Measurements from ENCODE around the gene HLA-DQB2. TPM values are rescaled to one million over a fixed set of nuclear protein-coding genes. Genes with fewer than 3 reads are reported as not detected.

Gene HLA-DQB2
- polyA plus RNA-seq, 1 experiment = not detected

DNA sequence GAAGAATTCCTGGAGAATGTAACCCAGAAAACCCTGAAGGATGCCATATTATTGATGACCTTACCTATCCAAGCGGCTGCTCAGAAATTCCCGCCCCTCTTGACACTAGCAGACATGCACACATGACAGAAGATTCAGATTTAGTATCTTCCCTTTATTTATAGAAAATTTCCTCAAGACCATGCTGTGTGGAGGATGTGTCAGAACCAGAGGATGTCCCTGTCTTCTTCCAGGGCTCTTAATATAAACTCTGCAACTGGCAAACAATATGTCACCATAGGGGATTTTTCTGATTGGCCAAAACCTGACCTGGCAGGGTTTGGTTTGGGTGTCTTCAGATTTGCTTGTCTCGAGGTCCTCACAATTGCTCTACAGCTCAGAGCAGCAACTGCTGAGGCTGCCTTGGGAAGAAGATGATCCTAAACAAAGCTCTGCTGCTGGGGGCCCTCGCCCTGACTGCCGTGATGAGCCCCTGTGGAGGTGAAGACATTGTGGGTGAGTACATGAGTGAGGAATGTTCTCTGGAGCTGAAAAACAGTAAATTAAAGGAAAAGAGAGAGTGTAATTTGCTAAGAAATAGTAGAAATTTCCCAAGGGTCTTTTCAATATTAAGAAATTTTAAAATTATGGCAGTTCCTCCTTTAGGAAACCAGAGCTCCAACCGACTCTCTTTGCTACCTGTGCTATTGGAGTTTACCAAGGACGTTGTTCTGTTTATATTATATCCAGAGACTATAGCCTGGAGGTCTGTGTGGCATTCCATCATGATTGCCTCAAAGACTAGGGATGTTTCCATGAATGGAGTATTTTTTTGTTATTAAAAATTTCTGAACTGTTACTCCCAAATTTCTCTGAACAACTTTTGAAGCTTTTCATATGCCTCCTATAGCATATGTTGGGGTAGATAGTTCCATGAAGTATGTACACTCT, 22.0 kb downstream of the HLA-DQB2 start, which contains the start of gene HLA-DQA2:
HLA-DQA2 (plus strand) TSS at position 361 of the 930 bp plus-strand sequence; CDS start at position 414, 53 bp downstream.
- Histone ChIP-seq H3K4me3 (ENCODE audit: low read depth, low read length) (no peak within 1 kb of the TSS), H3K27me3 (ENCODE audit: control insufficient read depth, insufficient read depth, low read length) (no peaks in the 10 kb centered on the region), H3K36me3 (ENCODE audit: control insufficient read depth, insufficient read depth, low read length) (no peaks in the 10 kb centered on the region)
- ChIA-PET POLR2A (no interaction called here), CTCF (no interaction called here)
- TF ChIP-seq, protein P1, sequence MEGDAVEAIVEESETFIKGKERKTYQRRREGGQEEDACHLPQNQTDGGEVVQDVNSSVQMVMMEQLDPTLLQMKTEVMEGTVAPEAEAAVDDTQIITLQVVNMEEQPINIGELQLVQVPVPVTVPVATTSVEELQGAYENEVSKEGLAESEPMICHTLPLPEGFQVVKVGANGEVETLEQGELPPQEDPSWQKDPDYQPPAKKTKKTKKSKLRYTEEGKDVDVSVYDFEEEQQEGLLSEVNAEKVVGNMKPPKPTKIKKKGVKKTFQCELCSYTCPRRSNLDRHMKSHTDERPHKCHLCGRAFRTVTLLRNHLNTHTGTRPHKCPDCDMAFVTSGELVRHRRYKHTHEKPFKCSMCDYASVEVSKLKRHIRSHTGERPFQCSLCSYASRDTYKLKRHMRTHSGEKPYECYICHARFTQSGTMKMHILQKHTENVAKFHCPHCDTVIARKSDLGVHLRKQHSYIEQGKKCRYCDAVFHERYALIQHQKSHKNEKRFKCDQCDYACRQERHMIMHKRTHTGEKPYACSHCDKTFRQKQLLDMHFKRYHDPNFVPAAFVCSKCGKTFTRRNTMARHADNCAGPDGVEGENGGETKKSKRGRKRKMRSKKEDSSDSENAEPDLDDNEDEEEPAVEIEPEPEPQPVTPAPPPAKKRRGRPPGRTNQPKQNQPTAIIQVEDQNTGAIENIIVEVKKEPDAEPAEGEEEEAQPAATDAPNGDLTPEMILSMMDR (IDR thresholded peaks at IDR 0.05; ENCODE audit: insufficient read depth, low read depth, low read length) = no peak
- no peak for DNase-seq (ENCODE audit: low read depth)

DNA sequence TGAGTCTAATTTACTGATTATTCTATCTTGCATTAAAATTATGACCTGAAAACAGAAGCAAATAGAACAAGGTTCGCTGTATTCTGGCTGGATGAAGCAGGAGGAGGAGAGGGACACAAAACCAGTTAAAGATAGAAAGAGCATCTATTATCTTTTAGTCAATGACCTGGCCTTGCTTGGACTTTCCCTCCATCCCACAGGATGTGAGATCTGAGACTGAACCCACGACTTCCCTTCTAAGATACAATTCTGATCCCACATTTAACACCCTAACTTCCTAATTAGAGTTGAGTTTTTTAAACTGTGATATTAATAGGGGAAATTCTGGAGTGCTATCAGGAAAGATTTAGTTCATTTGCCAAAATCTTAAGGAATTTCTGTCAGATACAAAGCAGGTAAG, 25.2 kb downstream of the HLA-DQB2 start:
- Histone ChIP-seq H3K27me3 (ENCODE audit: control insufficient read depth, insufficient read depth, low read length) (no peaks in the 10 kb centered on the region), H3K36me3 (ENCODE audit: control insufficient read depth, insufficient read depth, low read length) (no peaks in the 10 kb centered on the region), H3K4me3 (ENCODE audit: low read depth, low read length) (no peak overlapping the region)
- no peak for DNase-seq (ENCODE audit: low read depth)
- ChIA-PET CTCF (no interaction called here), POLR2A (no interaction called here)
- TF ChIP-seq, protein P1 (IDR thresholded peaks at IDR 0.05; ENCODE audit: insufficient read depth, low read depth, low read length) = no peak

DNA sequence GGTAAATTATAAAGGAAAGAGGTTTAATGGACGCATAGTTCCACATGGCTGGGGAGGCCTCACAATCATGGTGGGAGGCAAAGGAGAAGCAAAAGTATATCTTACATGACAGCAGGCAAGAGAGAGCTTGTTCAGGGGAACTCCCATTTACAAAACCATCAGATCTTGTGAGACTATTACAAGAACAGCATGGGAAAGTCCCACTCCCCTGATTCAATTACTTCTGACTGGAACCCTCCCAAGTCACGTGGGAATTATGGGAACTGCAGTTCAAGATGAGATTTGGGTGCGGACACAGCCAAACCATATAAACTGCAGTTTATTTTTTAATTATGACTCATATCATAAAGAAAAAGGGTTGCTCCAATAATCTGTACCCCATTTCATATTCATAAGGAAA, 44.5 kb downstream of the HLA-DQB2 start:
- Histone ChIP-seq H3K4me3 (ENCODE audit: low read depth, low read length) (no peak overlapping the region), H3K27me3 (ENCODE audit: control insufficient read depth, insufficient read depth, low read length) (peaks cover 1% of the 10 kb centered on the region; the same call in 1 of the 2 replicates), H3K36me3 (ENCODE audit: control insufficient read depth, insufficient read depth, low read length) (no peaks in the 10 kb centered on the region)
- ChIA-PET CTCF (no interaction called here), POLR2A (no interaction called here)
- TF ChIP-seq, protein P1 (IDR thresholded peaks at IDR 0.05; ENCODE audit: insufficient read depth, low read depth, low read length) = no peak
- no peak for DNase-seq (ENCODE audit: low read depth)

DNA sequence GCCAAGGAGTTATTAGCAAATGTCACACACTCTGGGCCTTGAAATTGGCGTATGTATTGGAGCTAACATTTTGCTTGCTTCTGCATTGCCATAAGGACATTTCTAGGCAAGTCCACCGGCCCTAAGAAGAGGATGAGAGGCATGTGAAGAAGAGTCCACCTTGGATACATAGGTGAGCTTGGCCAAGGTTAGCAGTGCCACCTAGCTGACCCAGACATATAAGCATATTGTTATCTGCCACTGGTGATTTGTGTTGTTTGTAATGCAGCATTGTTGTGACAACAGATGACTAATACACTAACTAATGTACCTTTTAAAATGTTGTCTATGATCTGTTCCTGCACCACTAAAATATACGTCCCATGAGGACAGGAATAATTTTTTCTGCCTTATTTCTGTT, 46.9 kb downstream of the HLA-DQB2 start:
- ChIA-PET POLR2A (no interaction called here), CTCF (interaction anchor here (1.5 to 1.7 kb wide), 2 partner anchors 301 to 303 kb away, joined by 4 to 5 read pairs; no protein-coding TSS in a partner anchor)
- DNase-seq (ENCODE audit: low read depth) = no peak
- TF ChIP-seq, protein P1 (IDR thresholded peaks at IDR 0.05; ENCODE audit: insufficient read depth, low read depth, low read length) = no peak
- Histone ChIP-seq H3K27me3 (ENCODE audit: control insufficient read depth, insufficient read depth, low read length) (no peaks in the 10 kb centered on the region; the same call in 1 of the 2 replicates), H3K36me3 (ENCODE audit: control insufficient read depth, insufficient read depth, low read length) (no peaks in the 10 kb centered on the region), H3K4me3 (ENCODE audit: low read depth, low read length) (no peak overlapping the region)

DNA sequence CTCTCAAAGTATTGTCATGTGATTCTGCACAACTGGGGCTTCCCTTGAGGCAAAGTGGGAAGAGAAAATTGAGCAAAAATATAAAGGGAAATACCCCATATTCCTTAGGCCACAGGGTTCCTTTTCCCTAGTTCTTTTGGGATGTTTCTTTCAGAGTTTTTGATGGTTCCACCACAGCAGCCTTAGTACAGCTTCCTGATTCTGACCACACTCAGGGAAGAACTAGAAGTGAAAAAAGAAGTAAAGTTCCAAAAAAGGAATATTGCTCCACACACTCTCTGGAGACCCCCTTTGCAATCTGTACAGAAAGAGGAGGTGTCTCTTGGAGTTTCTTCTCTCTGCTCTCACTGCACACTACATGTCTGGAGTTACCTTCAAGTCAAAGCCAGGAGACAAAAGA, 50.1 kb downstream of the HLA-DQB2 start:
- DNase-seq (ENCODE audit: low read depth) = no peak
- Histone ChIP-seq H3K4me3 (ENCODE audit: low read depth, low read length) (no peak overlapping the region), H3K27me3 (ENCODE audit: control insufficient read depth, insufficient read depth, low read length) (no peaks in the 10 kb centered on the region; the same call in 1 of the 2 replicates), H3K36me3 (ENCODE audit: control insufficient read depth, insufficient read depth, low read length) (no peaks in the 10 kb centered on the region)
- CTCF ChIA-PET = no interaction called here
- TF ChIP-seq, protein P1 (IDR thresholded peaks at IDR 0.05; ENCODE audit: insufficient read depth, low read depth, low read length) = no peak
- POLR2A ChIA-PET = no interaction called here
